H1 (cell line): Measurements from ENCODE around the gene E2F2. TPM values are rescaled to one million over a fixed set of nuclear protein-coding genes. Genes with fewer than 3 reads are reported as not detected.

ENCODE experiments used
- CBX8 ChIP-seq: fragments of 300-800, 300-1000 bp; sonication (generic); IDR thresholded peaks from 2 replicates; pipeline ENCODE4 v1.7.1; 2016; ENCODE audit warnings: low read depth, low read length, borderline replicate concordance
- FOSL1 ChIP-seq: IDR thresholded peaks from 2 replicates; pipeline ENCODE4 v1.6.1; 2011; ENCODE audit warnings: mild to moderate bottlenecking, low read depth, low read length, moderate library complexity; ENCODE audit not compliant: insufficient read depth
- KDM5A ChIP-seq: fragments of 200-600 bp; IDR thresholded peaks from 2 replicates; pipeline ENCODE4 v1.7.1; 2012; ENCODE audit warnings: mild to moderate bottlenecking, low read length, inconsistent platforms, mixed read lengths
- SAP30 ChIP-seq: fragments of 300-600 bp; sonication (generic); IDR thresholded peaks from 2 replicates; pipeline ENCODE4 v1.7.1; 2012; ENCODE audit warnings: low read length, moderate library complexity, mild to moderate bottlenecking, inconsistent platforms; ENCODE audit not compliant: insufficient read depth, insufficient replicate concordance
- SIRT6 ChIP-seq: IDR thresholded peaks from one replicate; pipeline ENCODE4 v1.7.1; 2012; ENCODE audit warnings: low read length, inconsistent platforms
- TAF1 ChIP-seq: IDR thresholded peaks from 2 replicates; pipeline ENCODE4 v1.6.1; 2011; ENCODE audit warnings: mild to moderate bottlenecking, low read depth, low read length
- TAF7 ChIP-seq: optimal IDR thresholded peaks from 2 replicates; pipeline ENCODE3; 2011; ENCODE audit warnings: low read depth, mild to moderate bottlenecking, inconsistent platforms, low read length, moderate library complexity, borderline replicate concordance
- ZNF274 ChIP-seq: IDR thresholded peaks from 2 replicates; pipeline ENCODE4 v1.7.0; 2012; ENCODE audit warnings: low read length, borderline replicate concordance; ENCODE audit errors: extremely low read depth
- polyA plus RNA-seq, 7 experiments: library from polyadenylated mRNA; depleted of rRNA in 3 of 7; stranded (reverse) in 5 of 7; unstranded in 2 of 7; fragments of >200 nt in 5 of 7; fragments of 200-250 nt in 2 of 7; gene quantifications; 1 replicate in 5 of 7; 2 replicates in 1 of 7; 4 replicates in 1 of 7; pipeline versions ENCODE4 v1.2.1 to v1.2.3, GENCODE V29; 2011 to 2013; ENCODE audit warnings: missing spikeins in 2 of 7, mixed read lengths in 2 of 7
- total RNA-seq: library from RNA; stranded (reverse); fragmentation: NEBNext Ultra II Directional; extraction: Animal tissue kit (Norgen Biotek cat#: 25700); gene quantifications from 2 replicates; pipeline ENCODE4 v1.2.1, GENCODE V29; 2021
- TF ChIP-seq, protein P1 (sequence below): IDR thresholded peaks from 2 replicates; pipeline ENCODE4 v1.6.1; 2012; ENCODE audit warnings: inconsistent platforms
- TF ChIP-seq, protein P2 (sequence below), 3 experiments: IDR thresholded peaks; 1 replicate in 2 of 3; 2 replicates in 1 of 3; pipeline versions ENCODE4 v1.5.1 to v1.6.1; 2011; ENCODE audit warnings: low read length in 3 of 3, mild to moderate bottlenecking in 3 of 3, inconsistent platforms in 2 of 3, low read depth in 1 of 3, moderate library complexity in 1 of 3; ENCODE audit not compliant: insufficient read depth in 1 of 3; ENCODE audit errors: control extremely low read depth in 1 of 3

The E2F2 gene
- total and polyA plus RNA-seq, 2 of the 8 experiments (the other 6 are each of a cell fraction or from before 2014, with no cell fraction given), result 1.8 to 7.0 TPM

DNA sequence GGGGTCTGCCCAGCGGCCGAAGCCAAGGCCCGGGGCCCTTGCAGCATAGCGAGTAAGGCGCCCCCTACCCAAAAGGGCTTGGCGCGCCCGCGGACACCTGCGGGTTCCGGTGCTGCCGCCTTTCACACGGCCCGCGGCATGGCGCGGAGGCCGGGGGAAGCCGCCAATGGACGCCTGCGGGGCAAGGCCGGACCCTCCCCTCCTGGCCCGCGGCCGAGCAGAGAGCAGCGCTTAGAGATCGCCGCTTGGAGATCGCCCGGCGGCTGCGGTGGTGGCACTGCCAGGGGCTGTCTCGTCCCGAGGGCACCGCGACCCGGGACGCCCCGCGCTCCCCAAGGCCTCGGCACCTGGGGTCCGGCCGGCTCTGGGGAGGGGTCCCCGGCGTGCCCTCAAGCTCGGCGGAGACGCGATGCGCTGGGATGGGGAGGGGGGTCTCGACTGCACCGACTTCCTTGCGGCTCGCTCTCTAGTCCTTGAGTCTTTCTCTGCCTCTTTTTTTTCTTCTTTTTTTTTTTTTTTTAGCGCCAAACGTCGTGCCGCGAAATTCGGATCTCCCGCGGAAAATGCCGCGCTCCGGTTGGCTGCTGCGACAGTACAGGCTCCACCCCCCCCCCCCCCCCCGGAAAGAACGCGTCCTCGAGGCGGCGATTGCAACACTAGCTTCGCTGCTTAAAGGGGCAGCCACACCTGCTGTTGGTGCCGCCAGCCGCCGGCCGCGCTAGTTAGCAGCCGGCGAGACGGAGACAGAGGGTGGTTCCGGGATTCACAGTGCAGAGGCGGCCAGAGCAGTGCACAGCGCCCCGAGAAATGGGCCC, at the start of gene E2F2 (continued):
- no peak for TF ChIP-seq FOSL1
- TF ChIP-seq TAF1, result peak; percentile 75
- TF ChIP-seq, protein P1, sequence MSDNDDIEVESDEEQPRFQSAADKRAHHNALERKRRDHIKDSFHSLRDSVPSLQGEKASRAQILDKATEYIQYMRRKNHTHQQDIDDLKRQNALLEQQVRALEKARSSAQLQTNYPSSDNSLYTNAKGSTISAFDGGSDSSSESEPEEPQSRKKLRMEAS, result peak; percentile 84
- TF ChIP-seq KDM5A, result no peak
- no peak for TF ChIP-seq ZNF274
- peak; percentile 44 for TF ChIP-seq TAF7
- TF ChIP-seq, protein P2, sequence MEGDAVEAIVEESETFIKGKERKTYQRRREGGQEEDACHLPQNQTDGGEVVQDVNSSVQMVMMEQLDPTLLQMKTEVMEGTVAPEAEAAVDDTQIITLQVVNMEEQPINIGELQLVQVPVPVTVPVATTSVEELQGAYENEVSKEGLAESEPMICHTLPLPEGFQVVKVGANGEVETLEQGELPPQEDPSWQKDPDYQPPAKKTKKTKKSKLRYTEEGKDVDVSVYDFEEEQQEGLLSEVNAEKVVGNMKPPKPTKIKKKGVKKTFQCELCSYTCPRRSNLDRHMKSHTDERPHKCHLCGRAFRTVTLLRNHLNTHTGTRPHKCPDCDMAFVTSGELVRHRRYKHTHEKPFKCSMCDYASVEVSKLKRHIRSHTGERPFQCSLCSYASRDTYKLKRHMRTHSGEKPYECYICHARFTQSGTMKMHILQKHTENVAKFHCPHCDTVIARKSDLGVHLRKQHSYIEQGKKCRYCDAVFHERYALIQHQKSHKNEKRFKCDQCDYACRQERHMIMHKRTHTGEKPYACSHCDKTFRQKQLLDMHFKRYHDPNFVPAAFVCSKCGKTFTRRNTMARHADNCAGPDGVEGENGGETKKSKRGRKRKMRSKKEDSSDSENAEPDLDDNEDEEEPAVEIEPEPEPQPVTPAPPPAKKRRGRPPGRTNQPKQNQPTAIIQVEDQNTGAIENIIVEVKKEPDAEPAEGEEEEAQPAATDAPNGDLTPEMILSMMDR (IDR thresholded peaks at IDR 0.05; ENCODE audit: control extremely low read depth in 1 of 3, insufficient read depth in 1 of 3, low read depth in 1 of 3, low read length in 3 of 3), result peak; percentile 1 to 37 (median 32); a peak in 3 of 4 replicates
- TF ChIP-seq SAP30, result no peak
- no peak for TF ChIP-seq SIRT6
- TF ChIP-seq CBX8, result no peak
